Lower leg skin (tissue), 3 donors: Measurements from ENCODE around the gene RSKR.
"Not testable (repeated sequence)": the region's sequence is repeated elsewhere in the genome, so short reads cannot be mapped to it uniquely, and the experiment has no call there.

Experiments used
- CTCF ChIP-seq, 3 donors: fragments of 450-650 bp; IDR thresholded peaks; one replicate each; pipeline ENCODE4 v1.5.1; 2016; ENCODE audit warnings: antibody characterized with exemption in 3 of 3, mild to moderate bottlenecking in 3 of 3, moderate library complexity in 2 of 3
- POLR2A ChIP-seq, 2 donors: fragments of 450-650 bp; IDR thresholded peaks; one replicate each; pipeline ENCODE4 v1.6.1; 2016 to 2017; ENCODE audit warnings: antibody characterized with exemption in 2 of 2, mild to moderate bottlenecking in 1 of 2, moderate library complexity in 1 of 2

DNA sequence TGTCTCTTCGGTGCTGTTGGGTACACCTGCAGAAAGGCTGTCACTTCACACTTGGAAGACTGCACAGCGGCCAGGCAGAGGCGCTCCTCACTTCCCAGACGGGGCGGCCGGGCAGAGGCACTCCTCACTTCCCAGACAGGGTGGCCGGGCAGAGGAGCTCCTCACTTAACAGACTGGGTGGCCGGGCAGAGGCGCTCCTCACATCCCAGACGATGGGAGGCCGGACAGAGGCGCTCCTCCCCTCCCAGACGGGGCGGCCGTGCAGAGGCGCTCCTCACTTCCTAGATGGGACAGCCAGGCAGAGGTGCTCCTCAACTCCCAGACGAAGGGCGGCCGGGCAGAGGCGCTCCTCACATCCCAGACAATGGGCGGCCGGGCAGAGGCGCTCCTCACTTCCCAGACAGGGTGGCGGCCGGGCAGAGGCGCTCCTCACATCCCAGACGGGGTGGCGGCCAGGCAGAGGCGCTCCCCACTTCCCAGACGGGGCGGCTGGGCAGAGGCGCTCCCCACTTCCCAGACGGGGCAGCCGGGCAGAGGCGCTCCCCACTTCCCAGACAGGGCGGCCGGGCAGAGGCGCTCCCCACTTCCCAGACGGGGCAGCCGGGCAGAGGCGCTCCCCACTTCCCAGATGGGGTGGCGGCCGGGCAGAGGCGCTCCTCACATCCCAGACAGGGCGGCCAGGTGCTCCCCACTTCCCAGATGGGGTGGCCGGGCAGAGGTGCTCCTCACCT is 44.9 kb upstream of the RSKR start:
- TF ChIP-seq CTCF, POLR2A (IDR thresholded peaks at IDR 0.05): not testable (repeated sequence)
